IMR-90 (cell line): ENCODE results near the gene ARFIP1. TPM values are rescaled to one million over a fixed set of nuclear protein-coding genes. Genes with fewer than 3 reads are reported as not detected.

Experiments used
- ATAC-seq: fragments of 200-7000 bp; cut with Tn5 transposase; 2 replicates; pipeline ENCODE4 v1.9.1; 2020; ENCODE audit warnings: low read depth, mild to moderate bottlenecking, moderate library complexity
- BruUV-seq: library from RNA; stranded (reverse); fragments of 400-500 nt; replicated peaks from 2 replicates; lab custom pipeline; 2021; lab: Mats Ljungman, UMichigan
- CTCF ChIA-PET: fragments of 300-600 bp; formaldehyde crosslinking; extraction: SDS; loops from one replicate; lab custom pipeline; 2021; ENCODE audit warnings: antibody characterized with exemption; lab: Yijun Ruan, JAX
- POLR2A ChIA-PET: fragments of 300-600 bp; sonication (Branson Sonifier 250); formaldehyde crosslinking; loops from one replicate; lab custom pipeline; 2022; ENCODE audit warnings: antibody characterized with exemption; ENCODE audit not compliant: unreplicated experiment; lab: Charles Lee
- DNase-seq: peaks from one replicate; pipeline ENCODE4 v3.0.0; 2013
- H2AFZ ChIP-seq: replicated peaks from 2 replicates; pipeline ENCODE3; 2013; ENCODE audit warnings: low read length, mild to moderate bottlenecking; ENCODE audit not compliant: poor library complexity
- H2AK5ac ChIP-seq: 2 replicates; pipeline ENCODE4 v1.6.1; 2013; ENCODE audit warnings: low read depth, low read length, inconsistent platforms
- H2AK9ac ChIP-seq: replicated peaks from 2 replicates; pipeline ENCODE3; 2013; ENCODE audit warnings: mild to moderate bottlenecking, low read depth, low read length, moderate library complexity; ENCODE audit not compliant: poor library complexity
- H2BK120ac ChIP-seq: 2 replicates; pipeline ENCODE4 v1.6.1; 2013; ENCODE audit warnings: low read depth, low read length, inconsistent platforms
- H2BK15ac ChIP-seq: 3 replicates; pipeline ENCODE4 v1.6.1; 2013; ENCODE audit warnings: low read depth, low read length, inconsistent platforms
- H2BK20ac ChIP-seq: 2 replicates; pipeline ENCODE4 v1.6.1; 2013; ENCODE audit warnings: low read depth, mild to moderate bottlenecking, inconsistent platforms, low read length, moderate library complexity
- H2BK5ac ChIP-seq: 2 replicates; pipeline ENCODE4 v1.6.1; 2013; ENCODE audit warnings: mild to moderate bottlenecking, low read depth, low read length, inconsistent platforms; ENCODE audit not compliant: poor library complexity, severe bottlenecking
- H3K14ac ChIP-seq: replicated peaks from 2 replicates; pipeline ENCODE4 v1.6.1; 2013; ENCODE audit warnings: low read depth, low read length, inconsistent platforms
- H3K18ac ChIP-seq: 2 replicates; pipeline ENCODE4 v1.6.1; 2013; ENCODE audit warnings: low read depth, low read length, control low read depth
- H3K23ac ChIP-seq: 2 replicates; pipeline ENCODE4 v1.6.1; 2013; ENCODE audit warnings: low read depth, low read length, inconsistent platforms
- H3K27ac ChIP-seq: 2 replicates; pipeline ENCODE4 v1.5.1; 2013; ENCODE audit warnings: mild to moderate bottlenecking, control low read depth, low read length; ENCODE audit not compliant: insufficient read depth
- H3K27me3 ChIP-seq: 2 replicates; pipeline ENCODE4 v1.6.1; 2013; ENCODE audit warnings: low read length; ENCODE audit not compliant: control insufficient read depth, insufficient read depth
- H3K36me3 ChIP-seq: 2 replicates; pipeline ENCODE4 v1.6.1; 2013; ENCODE audit warnings: low read length, mixed read lengths; ENCODE audit not compliant: control insufficient read depth, insufficient read depth
- H3K4ac ChIP-seq: 2 replicates; pipeline ENCODE4 v1.6.1; 2013; ENCODE audit warnings: low read depth, low read length, inconsistent platforms
- H3K4me1 ChIP-seq: 2 replicates; pipeline ENCODE4 v1.6.1; 2013; ENCODE audit warnings: low read length, mixed read lengths; ENCODE audit not compliant: control insufficient read depth, insufficient read depth
- H3K4me2 ChIP-seq: 2 replicates; pipeline ENCODE4 v1.6.1; 2013; ENCODE audit warnings: low read depth, mild to moderate bottlenecking, control low read depth, low read length, moderate library complexity
- H3K4me3 ChIP-seq: 2 replicates; pipeline ENCODE4 v1.5.1; 2013; ENCODE audit warnings: low read depth, mild to moderate bottlenecking, control low read depth, low read length, moderate library complexity; ENCODE audit not compliant: insufficient read depth
- H3K56ac ChIP-seq: 2 replicates; pipeline ENCODE4 v1.6.1; 2013; ENCODE audit warnings: low read length, inconsistent platforms; ENCODE audit not compliant: insufficient read depth; ENCODE audit errors: extremely low read depth
- H3K79me1 ChIP-seq, 2 experiments: 2 replicates each; pipeline ENCODE4 v1.6.1; 2013; ENCODE audit warnings: low read length in 2 of 2, inconsistent platforms in 1 of 2, low read depth in 1 of 2
- H3K9ac ChIP-seq: 2 replicates; pipeline ENCODE4 v1.6.1; 2013; ENCODE audit warnings: low read depth, low read length, control low read depth
- H3K9me1 ChIP-seq: 2 replicates; pipeline ENCODE4 v1.6.1; 2013; ENCODE audit warnings: low read length, inconsistent platforms; ENCODE audit not compliant: insufficient read depth
- H3K9me3 ChIP-seq: 2 replicates; pipeline ENCODE4 v1.6.1; 2013; ENCODE audit warnings: low read length; ENCODE audit not compliant: control insufficient read depth, insufficient read depth
- H4K20me1 ChIP-seq: 2 replicates; pipeline ENCODE4 v1.6.1; 2013; ENCODE audit warnings: low read length, inconsistent platforms; ENCODE audit not compliant: insufficient read depth
- H4K5ac ChIP-seq: 2 replicates; pipeline ENCODE4 v1.6.1; 2013; ENCODE audit warnings: mild to moderate bottlenecking, low read depth, low read length, control low read depth
- H4K8ac ChIP-seq, 2 experiments: 2 replicates each; pipeline ENCODE4 v1.6.1; 2013; ENCODE audit warnings: low read depth in 2 of 2, low read length in 2 of 2, control low read depth in 1 of 2, inconsistent platforms in 1 of 2
- H4K91ac ChIP-seq: 2 replicates; pipeline ENCODE4 v1.6.1; 2013; ENCODE audit warnings: low read depth, low read length, inconsistent platforms; ENCODE audit not compliant: insufficient read depth
- BHLHE40 ChIP-seq: fragments of 150-350 bp; IDR thresholded peaks from 2 replicates; pipeline ENCODE4 v1.6.1; 2016; ENCODE audit warnings: mild to moderate bottlenecking, low read depth, low read length
- CEBPB ChIP-seq: IDR thresholded peaks from 2 replicates; pipeline ENCODE4 v1.6.1; 2012; ENCODE audit warnings: low read depth, low read length, improper control_type of control experiment
- CHD1 ChIP-seq: IDR thresholded peaks from 2 replicates; pipeline ENCODE4 v1.6.1; 2012; ENCODE audit warnings: low read depth, low read length, improper control_type of control experiment
- FOS ChIP-seq: fragments of 150-350 bp; IDR thresholded peaks from 2 replicates; pipeline ENCODE4 v1.6.1; 2016; ENCODE audit warnings: low read depth, low read length
- MAFK ChIP-seq: IDR thresholded peaks from 2 replicates; pipeline ENCODE4 v1.6.1; 2012; ENCODE audit warnings: low read depth, low read length, improper control_type of control experiment
- MAZ ChIP-seq: IDR thresholded peaks from 2 replicates; pipeline ENCODE4 v1.6.1; 2012; ENCODE audit warnings: low read depth, mild to moderate bottlenecking, low read length, improper control_type of control experiment, moderate library complexity, borderline replicate concordance
- MXI1 ChIP-seq: IDR thresholded peaks from 2 replicates; pipeline ENCODE4 v1.6.1; 2012; ENCODE audit warnings: low read depth, mild to moderate bottlenecking, low read length, moderate library complexity, borderline replicate concordance
- NFE2L2 ChIP-seq: fragments of 150-350 bp; IDR thresholded peaks from 2 replicates; pipeline ENCODE4 v1.6.1; 2016; ENCODE audit warnings: low read depth, mild to moderate bottlenecking, low read length
- POLR2A ChIP-seq: IDR thresholded peaks from 2 replicates; pipeline ENCODE4 v1.6.1; 2012; ENCODE audit warnings: mild to moderate bottlenecking, low read depth, low read length
- RAD21 ChIP-seq: IDR thresholded peaks from 2 replicates; pipeline ENCODE4 v1.6.1; 2012; ENCODE audit warnings: low read length, improper control_type of control experiment
- RCOR1 ChIP-seq: IDR thresholded peaks from 2 replicates; pipeline ENCODE4 v1.6.1; 2012; ENCODE audit warnings: mild to moderate bottlenecking, low read length, improper control_type of control experiment; ENCODE audit not compliant: insufficient replicate concordance
- RFX5 ChIP-seq: IDR thresholded peaks from 2 replicates; pipeline ENCODE4 v1.8.0; 2012; ENCODE audit warnings: low read depth, mild to moderate bottlenecking, low read length, moderate library complexity
- SMC3 ChIP-seq: fragments of 150-350 bp; IDR thresholded peaks from 2 replicates; pipeline ENCODE4 v1.6.1; 2016; ENCODE audit warnings: low read depth, mild to moderate bottlenecking, antibody characterized with exemption, low read length, moderate library complexity
- USF2 ChIP-seq: fragments of 150-350 bp; IDR thresholded peaks from 2 replicates; pipeline ENCODE4 v1.6.1; 2017; ENCODE audit warnings: mild to moderate bottlenecking, antibody characterized with exemption, low read length, low read depth
- WGBS, 2 experiments: methylation state at CpG; one replicate each; pipeline versions ENCODE4 v1.1.5 to v1.1.7; 2013; ENCODE audit warnings: missing lambda C conversion rate in 2 of 2; ENCODE audit not compliant: insufficient read length in 1 of 2; ENCODE audit errors: extremely low coverage in 2 of 2; 5-methylcytosine and 5-hydroxymethylcytosine counted together
- dilution Hi-C: fragments of 300-500 bp; cut with HindIII; formaldehyde crosslinking; loops from one replicate; pipeline ENCODE4 v1.14.3; 2018; ENCODE audit warnings: low sequenced_read_pairs; ENCODE audit not compliant: unreplicated experiment
- in situ Hi-C: fragments of 300-500 bp; cut with MboI; formaldehyde crosslinking; loops from 3 replicates; pipeline ENCODE4 v1.14.3; 2019; ENCODE audit warnings: low sequenced_read_pairs, inconsistent platforms, mixed read lengths
- intact Hi-C: fragments of 100-400 bp; cut with micrococcal nuclease; formaldehyde crosslinking; loops from 2 replicates; pipeline ENCODE4 v1.10.0; 2022
- polyA plus RNA-seq, 3 experiments: library from polyadenylated mRNA; depleted of rRNA; stranded (reverse); fragments of >200 nt; gene quantifications; 2 replicates each; pipeline ENCODE4 v1.2.3, GENCODE V29; 2012; ENCODE audit warnings: low replicate concordance in 1 of 3
- total RNA-seq: library from RNA; depleted of rRNA; stranded (reverse); fragments of >200 nt; gene quantifications from 2 replicates; pipeline ENCODE4 v1.2.3, GENCODE V29; 2012
- TF ChIP-seq, protein P1 (sequence below): fragments of 150-350 bp; IDR thresholded peaks from 2 replicates; pipeline ENCODE4 v1.6.1; 2016; ENCODE audit warnings: low read depth, mild to moderate bottlenecking, low read length, moderate library complexity, borderline replicate concordance
- TF ChIP-seq, protein P2 (sequence below): conservative IDR thresholded peaks from 2 replicates; pipeline ENCODE4 v1.5.1; 2012; ENCODE audit warnings: mild to moderate bottlenecking, low read depth, low read length, improper control_type of control experiment

The ARFIP1 gene
- total and polyA plus RNA-seq, 2 of the 4 experiments (the other 2 are of a cell fraction): 12.7 to 30.5 TPM

GRCh38 chr4:152856960-152857359, 77.2 kb downstream of the ARFIP1 start:
- BruUV-seq: no TSS peak
- Histone ChIP-seq H3K18ac (no peak overlapping the region), H2AK9ac (no peak overlapping the region), H2AK5ac (no peak overlapping the region), H4K91ac (no peak overlapping the region), H3K4me2 (no peak overlapping the region), H3K14ac (no peak overlapping the region), H3K4me3 (no peak overlapping the region), H3K23ac (no peak overlapping the region), H2AFZ (no peak overlapping the region), H4K20me1 (peaks cover 5% of the 10 kb centered on the region; the same call in 1 of the 2 replicates), H2BK20ac (no peak overlapping the region), H2BK15ac (no peak overlapping the region), H4K8ac (no peak overlapping the region), H3K9me1 (peaks cover 4% of the 10 kb centered on the region), H3K9me3 (peaks cover 9% of the 10 kb centered on the region), H3K4me1 (peaks cover 3% of the 10 kb centered on the region), H2BK5ac (no peak overlapping the region), H3K9ac (no peak overlapping the region), H3K27me3 (no peaks in the 10 kb centered on the region), H3K27ac (no peak overlapping the region), H2BK120ac (no peak overlapping the region), H3K79me1 (peaks cover 19 to 20% of the 10 kb centered on the region in 2 experiments), H3K4ac (no peak overlapping the region), H4K5ac (no peak overlapping the region), H3K56ac (no peak overlapping the region), H3K36me3 (no peaks in the 10 kb centered on the region)
- ATAC-seq (no peak), DNase-seq (no peak)
- TF ChIP-seq, protein P1, sequence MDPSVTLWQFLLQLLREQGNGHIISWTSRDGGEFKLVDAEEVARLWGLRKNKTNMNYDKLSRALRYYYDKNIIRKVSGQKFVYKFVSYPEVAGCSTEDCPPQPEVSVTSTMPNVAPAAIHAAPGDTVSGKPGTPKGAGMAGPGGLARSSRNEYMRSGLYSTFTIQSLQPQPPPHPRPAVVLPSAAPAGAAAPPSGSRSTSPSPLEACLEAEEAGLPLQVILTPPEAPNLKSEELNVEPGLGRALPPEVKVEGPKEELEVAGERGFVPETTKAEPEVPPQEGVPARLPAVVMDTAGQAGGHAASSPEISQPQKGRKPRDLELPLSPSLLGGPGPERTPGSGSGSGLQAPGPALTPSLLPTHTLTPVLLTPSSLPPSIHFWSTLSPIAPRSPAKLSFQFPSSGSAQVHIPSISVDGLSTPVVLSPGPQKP: no peak
- no peak for TF ChIP-seq CEBPB
- TF ChIP-seq, protein P2, sequence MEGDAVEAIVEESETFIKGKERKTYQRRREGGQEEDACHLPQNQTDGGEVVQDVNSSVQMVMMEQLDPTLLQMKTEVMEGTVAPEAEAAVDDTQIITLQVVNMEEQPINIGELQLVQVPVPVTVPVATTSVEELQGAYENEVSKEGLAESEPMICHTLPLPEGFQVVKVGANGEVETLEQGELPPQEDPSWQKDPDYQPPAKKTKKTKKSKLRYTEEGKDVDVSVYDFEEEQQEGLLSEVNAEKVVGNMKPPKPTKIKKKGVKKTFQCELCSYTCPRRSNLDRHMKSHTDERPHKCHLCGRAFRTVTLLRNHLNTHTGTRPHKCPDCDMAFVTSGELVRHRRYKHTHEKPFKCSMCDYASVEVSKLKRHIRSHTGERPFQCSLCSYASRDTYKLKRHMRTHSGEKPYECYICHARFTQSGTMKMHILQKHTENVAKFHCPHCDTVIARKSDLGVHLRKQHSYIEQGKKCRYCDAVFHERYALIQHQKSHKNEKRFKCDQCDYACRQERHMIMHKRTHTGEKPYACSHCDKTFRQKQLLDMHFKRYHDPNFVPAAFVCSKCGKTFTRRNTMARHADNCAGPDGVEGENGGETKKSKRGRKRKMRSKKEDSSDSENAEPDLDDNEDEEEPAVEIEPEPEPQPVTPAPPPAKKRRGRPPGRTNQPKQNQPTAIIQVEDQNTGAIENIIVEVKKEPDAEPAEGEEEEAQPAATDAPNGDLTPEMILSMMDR: no peak
- TF ChIP-seq MAFK: no peak
- TF ChIP-seq BHLHE40: no peak
- TF ChIP-seq RFX5: no peak
- TF ChIP-seq MXI1: no peak
- no peak for TF ChIP-seq USF2
- TF ChIP-seq CHD1: no peak
- TF ChIP-seq NFE2L2: no peak
- no peak for TF ChIP-seq POLR2A
- TF ChIP-seq RCOR1: no peak
- no peak for TF ChIP-seq RAD21
- TF ChIP-seq FOS: no peak
- TF ChIP-seq SMC3: no peak
- TF ChIP-seq MAZ: no peak
- in situ Hi-C loops (no loop called here), dilution Hi-C loops (no loop called here), intact Hi-C loops (no loop called here)
- ChIA-PET CTCF (no interaction called here), POLR2A (no interaction called here)
- 100% methylated on average over 1 of the region's 4 CpGs; no CpG with 5 or more reads in 1 of the 2 experiments for WGBS, 2 experiments
